ENCODE data around the gene NOS1AP.

- TF ChIP-seq SUZ12 (IDR thresholded peaks at IDR 0.05) (no peak), NFRKB (IDR thresholded peaks at IDR 0.05) (no peak), ARNT (IDR thresholded peaks at IDR 0.05) (no peak), SP1 (IDR thresholded peaks at IDR 0.05) (no peak), BHLHE40 (IDR thresholded peaks at IDR 0.05; ENCODE audit: borderline replicate concordance) (no peak), TARDBP (IDR thresholded peaks at IDR 0.05) (no peak), FOXA1 (IDR thresholded peaks at IDR 0.05) (no peak), HDGF (IDR thresholded peaks at IDR 0.05; ENCODE audit: borderline replicate concordance) (no peak), LEF1 (IDR thresholded peaks at IDR 0.05; ENCODE audit: borderline replicate concordance) (no peak), CTBP1 (IDR thresholded peaks at IDR 0.05; ENCODE audit: borderline replicate concordance) (no peak), ELF4 (IDR thresholded peaks at IDR 0.05) (no peak), PKNOX1 (IDR thresholded peaks at IDR 0.05) (no peak; the same call in 1 of the 2 replicates), FOXK2 (IDR thresholded peaks at IDR 0.05) (no peak)
Measured at GRCh38 chr1:162172311-162173102, 103.0 kb downstream of the NOS1AP start.
